Esophagus (tissue), 2 donors: Measurements from ENCODE around the gene MACROD2. TPM values are rescaled to one million over a fixed set of nuclear protein-coding genes. Genes with fewer than 3 reads are reported as not detected.

Experiments used
- H3K27ac ChIP-seq, 2 donors: one replicate each; pipeline ENCODE4 v1.5.1; 2013; ENCODE audit warnings: low read depth in 2 of 2, mild to moderate bottlenecking in 2 of 2, inconsistent platforms in 1 of 2, low read length in 1 of 2, moderate library complexity in 1 of 2
- H3K27me3 ChIP-seq, 2 donors: one replicate each; pipeline ENCODE4 v1.6.1; 2013; ENCODE audit warnings: low read length in 2 of 2, control low read depth in 1 of 2, mild to moderate bottlenecking in 1 of 2; ENCODE audit not compliant: insufficient read depth in 2 of 2, control insufficient read depth in 1 of 2
- H3K36me3 ChIP-seq, 2 donors: one replicate each; pipeline ENCODE4 v1.6.1; 2013; ENCODE audit warnings: low read length in 1 of 2; ENCODE audit not compliant: control insufficient read depth in 2 of 2, insufficient read depth in 2 of 2
- H3K4me1 ChIP-seq, 2 donors: one replicate each; pipeline ENCODE4 v1.6.1; 2013; ENCODE audit warnings: low read length in 1 of 2; ENCODE audit not compliant: control insufficient read depth in 2 of 2, insufficient read depth in 2 of 2
- H3K4me3 ChIP-seq, 2 donors: one replicate each; pipeline ENCODE4 v1.5.1; 2013; ENCODE audit warnings: low read length in 2 of 2, mild to moderate bottlenecking in 2 of 2, low read depth in 1 of 2, moderate library complexity in 1 of 2
- H3K9me3 ChIP-seq, 2 donors: one replicate each; pipeline ENCODE4 v1.6.1; 2013; ENCODE audit warnings: mild to moderate bottlenecking in 2 of 2, low read depth in 1 of 2, low read length in 1 of 2, moderate library complexity in 1 of 2; ENCODE audit not compliant: control insufficient read depth in 2 of 2, insufficient read depth in 1 of 2
- WGBS, 2 donors: extraction: QIAGEN DNeasy Blood & Tissue Kit; methylation state at CpG; one replicate each; pipeline ENCODE4 v1.1.7; 2013; 5-methylcytosine and 5-hydroxymethylcytosine counted together
- polyA plus RNA-seq, 2 donors: library from polyadenylated mRNA; stranded (reverse); fragments of 200-250 nt; gene quantifications; one replicate each; pipeline ENCODE4 v1.2.3, GENCODE V29; 2013
- donor health status: healthy with polysubstance abuse.
- donor health status: Bipolar disorder and iron deficiency.

MACROD2 gene
- polyA plus RNA-seq, 2 donors, result 0.64 to 1.9 TPM

- no peaks in the 10 kb centered on the region for H3K9me3 ChIP-seq
- no peak overlapping the region for H3K27ac ChIP-seq
- H3K27me3 ChIP-seq, result no peaks in the 10 kb centered on the region
- 55 to 71% methylated on average over 6 of the region's 6 CpGs for WGBS, 2 donors
- H3K4me3 ChIP-seq, result no peak overlapping the region
- no peaks in the 10 kb centered on the region for H3K36me3 ChIP-seq
- H3K4me1 ChIP-seq, result no peaks in the 10 kb centered on the region
Observed at GRCh38 chr20:14553774-14554534, 558.6 kb downstream of the MACROD2 start.

- no peak overlapping the region for H3K27ac ChIP-seq
- H3K4me3 ChIP-seq, result no peak overlapping the region
- no peaks in the 10 kb centered on the region for H3K4me1 ChIP-seq
- H3K36me3 ChIP-seq, result no peaks in the 10 kb centered on the region
- 91% methylated on average over 3 of the region's 3 CpGs for WGBS, 2 donors
- H3K27me3 ChIP-seq, result no peaks in the 10 kb centered on the region
- no peaks in the 10 kb centered on the region for H3K9me3 ChIP-seq
Observed at GRCh38 chr20:14555676-14556075, 560.4 kb downstream of the MACROD2 start.

GRCh38 chr20:14556206-14556605 is 560.9 kb downstream of the MACROD2 start:
- 88 to 91% methylated on average over 2 of the region's 2 CpGs for WGBS, 2 donors
- H3K36me3 ChIP-seq, result no peaks in the 10 kb centered on the region
- no peaks in the 10 kb centered on the region for H3K4me1 ChIP-seq
- H3K9me3 ChIP-seq, result no peaks in the 10 kb centered on the region
- H3K27me3 ChIP-seq, result no peaks in the 10 kb centered on the region
- no peak overlapping the region for H3K27ac ChIP-seq
- H3K4me3 ChIP-seq, result no peak overlapping the region

- H3K4me3 ChIP-seq, result no peak overlapping the region
Observed at GRCh38 chr20:14559612-14560011, 564.3 kb downstream of the MACROD2 start.

GRCh38 chr20:14561741-14562221 is 566.5 kb downstream of the MACROD2 start:
- 63 to 67% methylated on average over 6 of the region's 6 CpGs for WGBS, 2 donors
- Histone ChIP-seq H3K36me3 (no peaks in the 10 kb centered on the region), H3K4me3 (no peak overlapping the region), H3K27me3 (no peaks in the 10 kb centered on the region), H3K9me3 (no peaks in the 10 kb centered on the region), H3K27ac (no peak overlapping the region), H3K4me1 (no peaks in the 10 kb centered on the region)

More at GRCh38 chr20:14559612-14560011, 564.3 kb downstream of the MACROD2 start:
- Histone ChIP-seq H3K4me1 (no peaks in the 10 kb centered on the region), H3K36me3 (no peaks in the 10 kb centered on the region), H3K9me3 (no peaks in the 10 kb centered on the region), H3K27ac (no peak overlapping the region), H3K27me3 (no peaks in the 10 kb centered on the region)
- WGBS, 2 donors, result 69 to 76% methylated on average over 1 of the region's 1 CpG

GRCh38 chr20:14562981-14563380 is 567.7 kb downstream of the MACROD2 start:
- H3K36me3 ChIP-seq, result no peaks in the 10 kb centered on the region
- no peak overlapping the region for H3K4me3 ChIP-seq
- H3K9me3 ChIP-seq, result no peaks in the 10 kb centered on the region
- H3K27me3 ChIP-seq, result no peaks in the 10 kb centered on the region
- H3K4me1 ChIP-seq, result no peaks in the 10 kb centered on the region
- H3K27ac ChIP-seq, result no peak overlapping the region
- 49 to 71% methylated on average over 2 of the region's 2 CpGs for WGBS, 2 donors

GRCh38 chr20:14566505-14566904 is 571.2 kb downstream of the MACROD2 start:
- H3K27me3 ChIP-seq, result no peaks in the 10 kb centered on the region
- no peak overlapping the region for H3K27ac ChIP-seq
- no peaks in the 10 kb centered on the region for H3K36me3 ChIP-seq
- no peaks in the 10 kb centered on the region for H3K9me3 ChIP-seq
- H3K4me3 ChIP-seq, result no peak overlapping the region
- no peaks in the 10 kb centered on the region for H3K4me1 ChIP-seq
- WGBS, 2 donors, result 72 to 77% methylated on average over 2 of the region's 2 CpGs

- Histone ChIP-seq H3K4me3 (no peak overlapping the region), H3K36me3 (no peaks in the 10 kb centered on the region), H3K9me3 (no peaks in the 10 kb centered on the region), H3K27ac (no peak overlapping the region), H3K4me1 (no peaks in the 10 kb centered on the region), H3K27me3 (no peaks in the 10 kb centered on the region)
- WGBS, 2 donors, result 46 to 64% methylated on average over 3 of the region's 3 CpGs
Observed at GRCh38 chr20:14568225-14568624, 572.9 kb downstream of the MACROD2 start.

- Histone ChIP-seq H3K36me3 (no peaks in the 10 kb centered on the region), H3K4me1 (no peaks in the 10 kb centered on the region), H3K27me3 (no peaks in the 10 kb centered on the region), H3K27ac (no peak overlapping the region), H3K4me3 (no peak overlapping the region), H3K9me3 (no peaks in the 10 kb centered on the region)
- 43 to 58% methylated on average over 3 of the region's 3 CpGs for WGBS, 2 donors
Observed at GRCh38 chr20:14568701-14569100, 573.4 kb downstream of the MACROD2 start.

GRCh38 chr20:14569641-14570040 is 574.3 kb downstream of the MACROD2 start:
- Histone ChIP-seq H3K9me3 (no peaks in the 10 kb centered on the region), H3K27me3 (no peaks in the 10 kb centered on the region), H3K4me3 (no peak overlapping the region), H3K27ac (no peak overlapping the region), H3K36me3 (no peaks in the 10 kb centered on the region), H3K4me1 (no peaks in the 10 kb centered on the region)
- WGBS, 2 donors, result 59 to 72% methylated on average over 2 of the region's 2 CpGs
